GM19438 (cell line): ENCODE results near the gene DHRSX.
"Not testable (repeated sequence)": the region's sequence is repeated elsewhere in the genome, so short reads cannot be mapped to it uniquely, and the experiment has no call there.

Experiments
- ATAC-seq: cut with Tn5 transposase; IDR thresholded peaks from one replicate; pipeline ENCODE4 v1.9.1; 2021; ENCODE audit warnings: low read depth; ENCODE audit not compliant: unreplicated experiment

DHRSX gene

GRCh38 chrX:2401590-2402360, 99.0 kb downstream of the DHRSX start:
- no peak for ATAC-seq

GRCh38 chrX:2401201-2401589, 99.6 kb downstream of the DHRSX start:
- ATAC-seq, result no peak

- no peak for ATAC-seq
These were observed 102.6 kb downstream of the DHRSX start for GRCh38 chrX:2398064-2398656.

- ATAC-seq, result no peak
These were observed 103.3 kb downstream of the DHRSX start for GRCh38 chrX:2397229-2398063.

- no peak for ATAC-seq
These were observed 105.3 kb downstream of the DHRSX start for GRCh38 chrX:2395261-2395992.

GRCh38 chrX:2391869-2392606, 108.7 kb downstream of the DHRSX start:
- no peak for ATAC-seq

GRCh38 chrX:2390754-2391153, 110.0 kb downstream of the DHRSX start:
- ATAC-seq, result no peak

- ATAC-seq, result not testable (repeated sequence)
These were observed 111.0 kb downstream of the DHRSX start for GRCh38 chrX:2389731-2390130.

GRCh38 chrX:2389324-2389723, 111.5 kb downstream of the DHRSX start:
- no peak for ATAC-seq

GRCh38 chrX:2388669-2389068, 112.1 kb downstream of the DHRSX start:
- ATAC-seq, result no peak

GRCh38 chrX:2387614-2388239, 113.0 kb downstream of the DHRSX start:
- ATAC-seq, result no peak

- no peak for ATAC-seq
These were observed 115.6 kb downstream of the DHRSX start for GRCh38 chrX:2385224-2385623.

GRCh38 chrX:2384486-2384885, 116.3 kb downstream of the DHRSX start:
- ATAC-seq, result no peak

GRCh38 chrX:2383735-2384134, 117.0 kb downstream of the DHRSX start:
- ATAC-seq, result no peak

- no peak for ATAC-seq
These were observed 117.6 kb downstream of the DHRSX start for GRCh38 chrX:2383144-2383543.

GRCh38 chrX:2382433-2383048, 118.2 kb downstream of the DHRSX start:
- ATAC-seq, result not testable (repeated sequence)

- ATAC-seq, result no peak
These were observed 124.6 kb downstream of the DHRSX start for GRCh38 chrX:2376166-2376565.

GRCh38 chrX:2374086-2374485, 126.7 kb downstream of the DHRSX start:
- no peak for ATAC-seq

GRCh38 chrX:2373615-2374014, 127.2 kb downstream of the DHRSX start:
- no peak for ATAC-seq
